ENCODE measurements around the gene ACADVL. TPM values are rescaled to one million over a fixed set of nuclear protein-coding genes. Genes with fewer than 3 reads are reported as not detected.
"Not testable (repeated sequence)": the region's sequence is repeated elsewhere in the genome, so short reads cannot be mapped to it uniquely, and the experiment has no call there.

ACADVL gene
- total RNA-seq, 2 experiments from 2014 or later, result 411 to 423 TPM

GRCh38 chr17:7179317-7180254 lies 40.2 kb upstream of the ACADVL start, which contains the start of gene ASGR1:
Gene ASGR1, minus strand, starts transcription at chr17:7179370. Its CDS starts 807 bp downstream, at chr17:7178563.
- CTCF ChIA-PET, result interaction anchor here (2.5 to 3.6 kb wide), 3 partner anchors 43 to 135 kb away, joined by 12 to 41 read pairs (median 35); partner anchors contain the start of gene SLC16A11
- DNase-seq (no peak), ATAC-seq (no peak)
- Mint-ChIP-seq H3K9me3 (ENCODE audit: low read depth) (no peaks in the 10 kb centered on the region), H3K27ac (no peak within 1 kb of the TSS), H3K4me3 (peak within 1 kb of the TSS; percentile 53), H3K4me1 (peaks cover 9% of the 10 kb centered on the region), H3K36me3 (no peaks in the 10 kb centered on the region), H3K27me3 (peaks cover 10% of the 10 kb centered on the region)

GRCh38 chr17:7182101-7182500 lies 37.6 kb upstream of the ACADVL start:
- H3K4me3 Mint-ChIP-seq; ATAC-seq; H3K9me3 Mint-ChIP-seq (ENCODE audit: low read depth); DNase-seq; H3K36me3 Mint-ChIP-seq; H3K27ac Mint-ChIP-seq; H3K4me1 Mint-ChIP-seq: not testable (repeated sequence)
- CTCF ChIA-PET, result interaction anchor here (1.5 to 2.0 kb wide), 2 partner anchors 114 to 130 kb away, joined by 4 read pairs; no protein-coding TSS in a partner anchor
- H3K27me3 Mint-ChIP-seq, result peaks cover 10% of the 10 kb centered on the region

DNA sequence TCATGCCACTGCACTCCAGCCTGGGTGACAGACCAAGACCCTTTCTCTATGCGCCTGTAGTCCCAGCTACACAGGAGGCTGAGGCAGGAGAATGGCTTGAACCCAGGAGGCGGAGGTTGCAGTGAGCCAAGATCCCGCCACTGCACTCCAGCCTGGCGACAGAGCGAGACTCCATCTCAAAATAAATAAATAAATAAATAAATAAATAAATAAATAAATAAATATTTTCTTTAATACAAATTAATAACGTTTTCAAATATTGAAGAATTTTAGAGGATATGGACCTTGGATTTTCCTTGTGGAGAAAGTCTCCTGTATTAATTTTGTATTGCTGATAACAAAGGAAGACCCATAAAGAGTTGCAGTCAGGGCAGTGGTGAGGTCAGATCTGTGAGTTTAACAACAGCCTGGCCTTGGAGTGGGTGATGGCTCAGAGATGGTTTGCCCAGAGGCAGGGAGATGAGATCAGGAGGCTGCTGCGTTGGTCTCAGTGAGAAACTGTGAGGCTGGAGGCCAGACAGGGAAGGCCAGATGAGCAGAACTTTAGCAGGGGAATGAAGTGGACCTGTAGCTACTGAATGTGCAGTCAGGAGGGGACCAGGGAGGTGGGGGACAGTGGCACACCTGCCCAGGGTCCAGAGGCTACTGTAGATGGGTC lies 36.2 kb upstream of the ACADVL start:
- Mint-ChIP-seq H3K4me3 (no peak overlapping the region), H3K4me1 (no peaks in the 10 kb centered on the region), H3K27ac (no peak overlapping the region), H3K9me3 (ENCODE audit: low read depth) (no peaks in the 10 kb centered on the region), H3K27me3 (no peaks in the 10 kb centered on the region), H3K36me3 (no peaks in the 10 kb centered on the region)
- ATAC-seq, result no peak
- DNase-seq, result no peak
- CTCF ChIA-PET, result interaction anchor here (1.1 to 2.0 kb wide), 2 partner anchors 113 to 131 kb away, joined by 3 to 4 read pairs; no protein-coding TSS in a partner anchor

GRCh38 chr17:7184091-7184488 lies 35.6 kb upstream of the ACADVL start:
- ATAC-seq, result peak; percentile 20
- no peak for DNase-seq
- Mint-ChIP-seq H3K4me3 (no peak overlapping the region), H3K9me3 (ENCODE audit: low read depth) (no peaks in the 10 kb centered on the region), H3K27me3 (no peaks in the 10 kb centered on the region), H3K4me1 (no peaks in the 10 kb centered on the region), H3K36me3 (no peaks in the 10 kb centered on the region), H3K27ac (no peak overlapping the region)
- CTCF ChIA-PET, result interaction anchor here (1.1 kb wide), 1 partner anchor 112 kb away, joined by 3 read pairs; no protein-coding TSS in a partner anchor

- no peaks in the 10 kb centered on the region for H3K9me3 Mint-ChIP-seq (ENCODE audit: low read depth)
- no peak for DNase-seq
- H3K4me1 Mint-ChIP-seq, result no peaks in the 10 kb centered on the region
- ATAC-seq, result no peak
- no peaks in the 10 kb centered on the region for H3K36me3 Mint-ChIP-seq
- H3K27ac Mint-ChIP-seq, result no peak overlapping the region
- H3K4me3 Mint-ChIP-seq, result no peak overlapping the region
- H3K27me3 Mint-ChIP-seq, result no peaks in the 10 kb centered on the region
- CTCF ChIA-PET, result interaction anchor here (0.8 kb wide), 1 partner anchor 130 kb away, joined by 3 read pairs; no protein-coding TSS in a partner anchor
These were observed 35.1 kb upstream of the ACADVL start for GRCh38 chr17:7184647-7185046.

- no peaks in the 10 kb centered on the region for H3K4me1 Mint-ChIP-seq
- CTCF ChIA-PET, result interaction anchor here (1.1 to 1.2 kb wide), 2 partner anchors 9 to 140 kb away, joined by 5 to 10 read pairs; no protein-coding TSS in a partner anchor
- H3K9me3 Mint-ChIP-seq (ENCODE audit: low read depth), result no peaks in the 10 kb centered on the region
- no peaks in the 10 kb centered on the region for H3K27me3 Mint-ChIP-seq
- peak; percentile 42 for ATAC-seq
- no peaks in the 10 kb centered on the region for H3K36me3 Mint-ChIP-seq
- no peak overlapping the region for H3K4me3 Mint-ChIP-seq
- no peak for DNase-seq
- no peak overlapping the region for H3K27ac Mint-ChIP-seq
These were observed 33.5 kb upstream of the ACADVL start for GRCh38 chr17:7186241-7186640.

DNA sequence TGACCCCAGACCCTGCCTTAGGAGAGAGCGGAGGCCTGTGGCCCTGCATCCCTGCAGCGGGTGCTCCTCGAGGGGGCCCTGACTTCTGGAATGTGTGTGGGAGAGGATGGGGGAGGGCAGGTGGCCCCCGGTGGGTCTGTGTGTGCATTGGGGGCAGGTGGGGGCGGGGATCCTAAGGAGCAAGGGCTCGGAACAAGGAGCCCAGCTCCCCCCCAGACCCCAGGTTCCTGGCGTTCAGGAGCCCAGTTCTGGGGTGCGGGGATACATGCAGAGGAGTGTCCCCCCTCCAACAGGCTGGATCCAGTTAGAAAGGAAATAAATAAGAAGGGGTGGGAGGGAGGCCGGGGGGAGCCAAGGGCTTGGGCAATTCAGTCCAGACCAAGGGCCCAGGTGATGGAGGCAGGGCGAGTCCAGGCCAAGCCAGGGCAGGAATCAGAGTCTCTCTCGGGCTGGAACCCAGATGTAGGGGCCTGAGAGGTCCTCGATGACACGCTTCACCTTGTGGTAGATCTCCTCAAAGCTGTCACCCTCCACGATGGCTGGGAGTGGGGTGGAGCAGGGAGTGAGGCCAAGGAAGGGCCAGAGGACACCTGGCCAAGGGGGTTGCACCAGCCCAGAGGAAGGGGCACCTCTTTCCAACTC lies 29.3 kb upstream of the ACADVL start:
- no peak overlapping the region for H3K4me3 Mint-ChIP-seq
- CTCF ChIA-PET, result interaction anchor here (1.0 to 1.3 kb wide), 3 partner anchors 12 to 58 kb away, joined by 3 to 4 read pairs (median 3); no protein-coding TSS in a partner anchor
- ATAC-seq (no peak), DNase-seq (no peak)
- H3K27me3 Mint-ChIP-seq, result no peaks in the 10 kb centered on the region
- no peaks in the 10 kb centered on the region for H3K36me3 Mint-ChIP-seq
- no peaks in the 10 kb centered on the region for H3K9me3 Mint-ChIP-seq (ENCODE audit: low read depth)
- no peak overlapping the region for H3K27ac Mint-ChIP-seq
- no peaks in the 10 kb centered on the region for H3K4me1 Mint-ChIP-seq

GRCh38 chr17:7191069-7191468 lies 28.7 kb upstream of the ACADVL start:
- H3K27me3 Mint-ChIP-seq, result no peaks in the 10 kb centered on the region
- no peak overlapping the region for H3K27ac Mint-ChIP-seq
- H3K36me3 Mint-ChIP-seq, result no peaks in the 10 kb centered on the region
- no peaks in the 10 kb centered on the region for H3K9me3 Mint-ChIP-seq (ENCODE audit: low read depth)
- no peak for ATAC-seq
- no peak for DNase-seq
- no peak overlapping the region for H3K4me3 Mint-ChIP-seq
- H3K4me1 Mint-ChIP-seq, result no peaks in the 10 kb centered on the region
- CTCF ChIA-PET, result interaction anchor here (1.0 to 1.3 kb wide), 2 partner anchors 14 to 58 kb away, joined by 3 read pairs; no protein-coding TSS in a partner anchor

DNA sequence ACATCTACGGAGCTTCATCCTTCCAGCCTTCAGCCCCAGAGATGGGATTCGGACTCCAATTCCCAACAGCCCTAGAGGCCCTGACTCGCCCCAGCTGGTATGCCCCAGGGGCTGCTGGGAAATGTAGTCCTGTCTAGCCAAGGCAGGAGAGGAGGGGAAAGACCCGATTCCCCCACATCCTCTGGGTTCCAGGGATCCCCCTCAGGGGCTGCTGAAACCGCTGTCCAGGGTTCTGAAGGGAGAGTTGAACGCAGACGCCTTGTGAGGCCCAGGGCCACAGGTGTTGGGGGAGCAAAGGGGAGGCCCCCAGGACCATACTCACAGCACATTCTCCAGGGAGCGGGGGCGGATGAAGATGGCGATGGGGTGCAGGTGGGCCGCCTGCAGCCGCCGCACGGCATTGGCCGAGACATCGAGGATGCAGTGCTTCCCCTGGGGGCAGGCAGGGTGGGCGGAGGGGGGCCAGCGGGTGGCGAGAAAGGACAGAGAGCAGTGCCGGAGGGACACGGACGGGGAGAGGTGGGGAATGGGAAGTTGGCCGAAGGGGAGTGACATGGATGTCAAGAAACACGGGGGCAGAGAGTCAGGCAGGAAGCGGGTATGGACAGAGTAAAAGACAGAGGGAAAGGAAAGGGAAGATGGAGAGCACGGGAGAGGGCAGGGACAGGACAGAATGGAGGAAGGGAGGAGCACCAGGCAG lies 28.0 kb upstream of the ACADVL start:
- ATAC-seq (peak; percentile 62), DNase-seq (peak; percentile 57)
- no peaks in the 10 kb centered on the region for H3K4me1 Mint-ChIP-seq
- H3K36me3 Mint-ChIP-seq, result no peaks in the 10 kb centered on the region
- CTCF ChIA-PET, result interaction anchor here (1.0 to 1.3 kb wide), 2 partner anchors 15 to 59 kb away, joined by 3 read pairs; no protein-coding TSS in a partner anchor
- no peaks in the 10 kb centered on the region for H3K9me3 Mint-ChIP-seq (ENCODE audit: low read depth)
- no peak overlapping the region for H3K27ac Mint-ChIP-seq
- H3K4me3 Mint-ChIP-seq, result no peak overlapping the region
- H3K27me3 Mint-ChIP-seq, result no peaks in the 10 kb centered on the region

DNA sequence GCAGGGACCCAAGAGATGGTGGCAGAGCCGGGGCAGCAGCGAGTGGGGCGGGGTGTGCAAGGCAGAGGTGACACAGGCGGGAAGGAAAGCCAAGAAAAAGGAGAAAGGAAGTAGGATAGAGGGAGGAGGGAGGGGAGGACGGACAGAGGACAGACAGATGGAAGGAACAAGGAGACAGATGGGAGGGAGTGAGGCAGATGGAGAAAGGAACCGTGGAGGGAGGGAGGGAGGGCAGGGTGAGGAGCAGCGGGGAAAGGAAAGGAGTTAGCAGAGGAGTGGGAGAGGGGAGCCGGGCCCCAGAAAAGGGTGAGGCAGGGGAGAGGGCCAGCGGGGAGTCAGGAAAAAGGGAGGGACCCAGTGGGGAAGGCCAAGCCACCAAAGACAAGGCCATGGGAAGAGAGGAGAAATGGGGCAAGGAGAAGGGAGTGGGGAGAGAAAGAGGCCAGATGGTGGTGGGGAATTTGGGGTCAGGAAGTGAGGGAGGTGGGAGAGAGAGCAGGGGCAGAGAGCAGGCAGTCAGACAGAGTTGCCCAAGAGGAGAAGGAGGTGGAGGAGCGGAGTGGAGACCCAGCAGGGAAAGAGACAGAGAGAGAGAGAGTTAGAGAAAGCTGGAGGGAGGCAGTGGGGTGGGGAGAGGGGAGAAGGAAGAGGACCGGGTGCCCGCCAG lies 27.3 kb upstream of the ACADVL start:
- no peaks in the 10 kb centered on the region for H3K27me3 Mint-ChIP-seq
- no peak for DNase-seq
- CTCF ChIA-PET, result no interaction called here
- ATAC-seq, result no peak
- H3K9me3 Mint-ChIP-seq (ENCODE audit: low read depth), result no peaks in the 10 kb centered on the region
- H3K4me1 Mint-ChIP-seq, result no peaks in the 10 kb centered on the region
- H3K36me3 Mint-ChIP-seq, result no peaks in the 10 kb centered on the region
- H3K27ac Mint-ChIP-seq, result no peak overlapping the region
- H3K4me3 Mint-ChIP-seq, result no peak overlapping the region

GRCh38 chr17:7195971-7196370 lies 23.8 kb upstream of the ACADVL start:
- CTCF ChIA-PET, result interaction anchor here (0.9 to 1.8 kb wide), 2 partner anchors 18 to 150 kb away, joined by 3 to 4 read pairs; no protein-coding TSS in a partner anchor
- DNase-seq, result no peak
- ATAC-seq, result no peak
- Mint-ChIP-seq H3K27ac (no peak overlapping the region), H3K9me3 (ENCODE audit: low read depth) (no peaks in the 10 kb centered on the region), H3K4me1 (no peaks in the 10 kb centered on the region), H3K36me3 (no peaks in the 10 kb centered on the region), H3K4me3 (no peak overlapping the region), H3K27me3 (no peaks in the 10 kb centered on the region)
